Muscle of leg (tissue), 11 donors: ENCODE measurements around the gene MS4A4E. TPM values are rescaled to one million over a fixed set of nuclear protein-coding genes. Genes with fewer than 3 reads are reported as not detected.
"Not testable (repeated sequence)": the region's sequence is repeated elsewhere in the genome, so short reads cannot be mapped to it uniquely, and the experiment has no call there.

Source experiments
- DNase-seq: peaks from one replicate; pipeline ENCODE4 v3.0.0; 2013
- H3K27ac ChIP-seq: one replicate; pipeline ENCODE4 v1.5.1; 2013; ENCODE audit warnings: mild to moderate bottlenecking, low read length, control low read depth
- H3K27me3 ChIP-seq: one replicate; pipeline ENCODE4 v1.6.1; 2013; ENCODE audit warnings: low read length; ENCODE audit not compliant: control insufficient read depth, insufficient read depth
- H3K36me3 ChIP-seq: one replicate; pipeline ENCODE4 v1.6.1; 2013; ENCODE audit warnings: low read length; ENCODE audit not compliant: control insufficient read depth, insufficient read depth
- H3K4me1 ChIP-seq: one replicate; pipeline ENCODE4 v1.6.1; 2013; ENCODE audit warnings: low read length; ENCODE audit not compliant: control insufficient read depth, insufficient read depth
- H3K4me3 ChIP-seq: one replicate; pipeline ENCODE4 v1.5.1; 2013; ENCODE audit warnings: low read length, control low read depth
- H3K9me3 ChIP-seq: replicated peaks from 2 replicates; pipeline ENCODE4 v1.6.1; 2013; ENCODE audit warnings: low read depth, low read length; ENCODE audit not compliant: control insufficient read depth
- WGBS: methylation state at CpG from one replicate; pipeline ENCODE4 v1.1.5; 2013; ENCODE audit warnings: missing lambda C conversion rate; ENCODE audit not compliant: insufficient coverage; 5-methylcytosine and 5-hydroxymethylcytosine counted together
- polyA plus RNA-seq, 8 donors: library from polyadenylated mRNA; unstranded; fragments of 120-200 nt; gene quantifications; one replicate each; pipeline versions ENCODE4 v1.2.1 to v1.2.3, GENCODE V29; 2013; ENCODE audit warnings: inconsistent platforms in 1 of 8, low replicate concordance in 1 of 8; ENCODE audit not compliant: insufficient read length in 8 of 8, insufficient read depth in 1 of 8
- total RNA-seq: library from RNA; stranded (reverse); fragments of 120-200 nt; gene quantifications from one replicate; pipeline ENCODE4 v1.2.4, GENCODE V29; 2013

The MS4A4E gene
- total and polyA plus RNA-seq, 9 donors, result 0.18 to 2.4 (median 1.8) TPM

DNA sequence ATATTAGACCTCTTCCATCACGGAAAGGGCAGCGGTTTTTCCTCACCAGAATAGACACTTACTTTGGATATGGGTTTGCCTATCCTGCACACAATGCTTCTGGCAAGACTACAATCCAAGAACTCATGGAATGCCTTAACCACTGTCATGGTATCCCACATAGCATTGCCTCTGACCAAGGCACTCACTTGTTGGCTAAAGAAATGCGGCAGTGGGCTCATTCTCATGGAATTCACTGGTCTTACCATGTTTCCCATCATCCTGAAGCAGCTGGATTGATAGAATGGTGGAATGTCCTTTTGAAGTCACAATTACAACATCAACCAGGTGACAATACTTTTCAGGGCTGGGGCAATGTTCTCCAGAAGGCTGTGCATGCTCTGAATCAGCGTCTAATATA is 20.8 kb downstream of the MS4A4E start:
- Histone ChIP-seq H3K4me1 (no peaks in the 10 kb centered on the region), H3K27ac (no peak overlapping the region), H3K4me3 (no peak overlapping the region), H3K36me3 (no peaks in the 10 kb centered on the region), H3K27me3 (no peaks in the 10 kb centered on the region), H3K9me3 (no peaks in the 10 kb centered on the region)
- no peak for DNase-seq
- WGBS, result 80% methylated on average over 3 of the region's 4 CpGs

- WGBS, result no CpG with 5 or more reads among the region's 3 CpGs
- Histone ChIP-seq H3K9me3 (no peaks in the 10 kb centered on the region), H3K4me3 (no peak overlapping the region), H3K4me1 (no peaks in the 10 kb centered on the region), H3K27ac (no peak overlapping the region), H3K27me3 (no peaks in the 10 kb centered on the region), H3K36me3 (no peaks in the 10 kb centered on the region)
- no peak for DNase-seq
Observed at GRCh38 chr11:60221692-60222091, 21.2 kb downstream of the MS4A4E start.

DNA sequence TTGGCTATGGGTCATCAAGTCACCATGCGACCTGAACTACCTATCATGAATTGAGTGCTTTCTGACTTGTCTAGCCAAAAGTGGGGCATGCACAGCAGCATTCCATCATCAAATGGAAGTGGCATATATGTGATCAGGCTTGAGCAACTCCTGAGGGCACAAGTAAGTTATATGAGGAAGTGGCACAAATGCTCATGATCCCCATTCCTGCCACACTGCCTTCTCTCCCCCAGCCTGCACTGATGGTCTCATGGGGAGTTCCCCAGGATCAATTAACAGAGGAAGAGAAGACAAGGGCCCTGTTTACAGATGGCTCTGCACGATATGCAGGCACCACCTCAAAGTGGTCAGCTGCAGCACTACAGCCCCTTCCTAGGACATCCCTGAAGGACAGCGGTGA is 21.8 kb downstream of the MS4A4E start:
- no peak overlapping the region for H3K4me3 ChIP-seq
- no peaks in the 10 kb centered on the region for H3K36me3 ChIP-seq
- no peaks in the 10 kb centered on the region for H3K27me3 ChIP-seq
- no peaks in the 10 kb centered on the region for H3K9me3 ChIP-seq
- WGBS, result 86% methylated on average over 3 of the region's 3 CpGs
- no peak overlapping the region for H3K27ac ChIP-seq
- DNase-seq, result no peak
- no peaks in the 10 kb centered on the region for H3K4me1 ChIP-seq

- no peak overlapping the region for H3K27ac ChIP-seq
- no peak for DNase-seq
- no peaks in the 10 kb centered on the region for H3K36me3 ChIP-seq
- 80% methylated on average over 1 of the region's 1 CpG for WGBS
- no peaks in the 10 kb centered on the region for H3K9me3 ChIP-seq
- H3K4me3 ChIP-seq, result no peak overlapping the region
- H3K27me3 ChIP-seq, result no peaks in the 10 kb centered on the region
- no peaks in the 10 kb centered on the region for H3K4me1 ChIP-seq
Observed at GRCh38 chr11:60214386-60214785, 28.6 kb downstream of the MS4A4E start.

GRCh38 chr11:60211206-60211605 is 31.7 kb downstream of the MS4A4E start:
- Histone ChIP-seq H3K9me3 (no peaks in the 10 kb centered on the region), H3K4me3 (no peak overlapping the region)

DNA sequence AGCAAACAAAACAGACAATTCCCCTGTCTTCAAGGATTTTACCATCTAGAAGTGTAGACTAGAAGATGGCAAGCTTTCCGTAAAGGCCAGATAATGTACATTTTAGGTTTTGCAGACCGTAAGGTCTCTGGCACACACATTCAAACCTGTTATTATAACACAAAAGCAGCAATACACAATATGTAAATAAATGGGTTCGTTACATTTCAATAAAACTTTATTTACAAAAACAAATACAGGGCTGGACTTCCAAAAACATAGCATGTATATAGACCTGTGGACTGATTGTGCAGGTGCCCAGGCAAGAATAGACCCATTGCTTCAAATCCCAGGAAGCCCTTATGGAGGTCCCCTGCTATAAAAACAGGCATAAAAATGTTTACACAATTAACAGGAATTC is 33.0 kb downstream of the MS4A4E start:
- Histone ChIP-seq H3K27me3 (no peaks in the 10 kb centered on the region), H3K4me1 (no peaks in the 10 kb centered on the region), H3K9me3 (no peaks in the 10 kb centered on the region), H3K4me3 (no peak overlapping the region), H3K27ac (no peak overlapping the region), H3K36me3 (no peaks in the 10 kb centered on the region)
- no peak for DNase-seq
- no CpG with 5 or more reads among the region's 3 CpGs for WGBS

More at GRCh38 chr11:60211206-60211605, 31.7 kb downstream of the MS4A4E start:
- WGBS, result 86% methylated on average over 1 of the region's 4 CpGs
- Histone ChIP-seq H3K27me3 (no peaks in the 10 kb centered on the region), H3K4me1 (no peaks in the 10 kb centered on the region), H3K36me3 (no peaks in the 10 kb centered on the region), H3K27ac (no peak overlapping the region)
- no peak for DNase-seq

GRCh38 chr11:60208951-60209350 is 34.0 kb downstream of the MS4A4E start:
- Histone ChIP-seq H3K9me3 (no peaks in the 10 kb centered on the region), H3K27me3 (no peaks in the 10 kb centered on the region), H3K27ac (no peak overlapping the region), H3K4me1 (no peaks in the 10 kb centered on the region), H3K36me3 (no peaks in the 10 kb centered on the region), H3K4me3 (no peak overlapping the region)
- 40% methylated on average over 1 of the region's 1 CpG for WGBS
- no peak for DNase-seq

GRCh38 chr11:60208146-60208895 is 34.6 kb downstream of the MS4A4E start:
- no peaks in the 10 kb centered on the region for H3K9me3 ChIP-seq
- WGBS, result no CpG with 5 or more reads among the region's 4 CpGs
- H3K27me3 ChIP-seq, result no peaks in the 10 kb centered on the region
- no peak for DNase-seq
- no peak overlapping the region for H3K4me3 ChIP-seq
- H3K27ac ChIP-seq, result no peak overlapping the region
- no peaks in the 10 kb centered on the region for H3K36me3 ChIP-seq
- no peaks in the 10 kb centered on the region for H3K4me1 ChIP-seq

GRCh38 chr11:60206616-60207015 is 36.3 kb downstream of the MS4A4E start:
- no peak for DNase-seq
- no CpG with 5 or more reads among the region's 1 CpG for WGBS

GRCh38 chr11:60204922-60205321 is 38.0 kb downstream of the MS4A4E start:
- Histone ChIP-seq H3K27ac (no peak overlapping the region), H3K4me1 (no peaks in the 10 kb centered on the region), H3K27me3 (no peaks in the 10 kb centered on the region), H3K4me3 (no peak overlapping the region), H3K9me3 (no peaks in the 10 kb centered on the region), H3K36me3 (no peaks in the 10 kb centered on the region)
- DNase-seq, result no peak
- WGBS, result no CpG with 5 or more reads among the region's 4 CpGs

More at GRCh38 chr11:60206616-60207015, 36.3 kb downstream of the MS4A4E start:
- Histone ChIP-seq H3K4me3 (no peak overlapping the region), H3K9me3 (no peaks in the 10 kb centered on the region), H3K36me3 (no peaks in the 10 kb centered on the region), H3K4me1 (no peaks in the 10 kb centered on the region), H3K27me3 (no peaks in the 10 kb centered on the region), H3K27ac (no peak overlapping the region)

DNA sequence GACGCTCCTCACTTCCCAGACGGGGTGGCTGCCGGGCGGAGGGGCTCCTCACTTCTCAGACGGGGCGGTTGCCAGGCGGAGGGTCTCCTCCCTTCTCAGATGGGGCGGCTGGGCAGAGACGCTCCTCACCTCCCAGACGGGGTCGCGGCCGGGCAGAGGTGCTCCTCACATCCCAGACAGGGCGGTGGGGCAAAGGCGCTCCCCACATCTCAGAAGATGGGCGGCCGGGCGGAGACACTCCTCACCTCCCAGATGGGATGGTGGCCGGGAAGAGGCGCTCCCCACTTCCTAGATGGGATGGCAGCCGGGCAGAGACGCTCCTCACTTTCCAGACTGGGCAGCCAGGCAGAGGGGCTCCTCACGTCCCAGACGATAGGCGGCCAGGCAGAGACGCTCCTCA is 41.6 kb downstream of the MS4A4E start:
- not testable (repeated sequence) for H3K27me3 ChIP-seq, H3K27ac ChIP-seq, H3K9me3 ChIP-seq, H3K4me1 ChIP-seq, DNase-seq, H3K36me3 ChIP-seq, H3K4me3 ChIP-seq
- WGBS, result no CpG with 5 or more reads among the region's 26 CpGs
